Activated T-cell treated with anti-CD3 and anti-CD28 coated beads, Interleukin-2, amount 50 U/mL, for 72 hours (primary cell): Measurements from ENCODE around the gene TRPV2. TPM values are rescaled to one million over a fixed set of nuclear protein-coding genes. Genes with fewer than 3 reads are reported as not detected.

Experiments
- ATAC-seq, 2 donors: fragments of 150-1000 bp; cut with Tn5 transposase; replicated peaks in 1 of 2; 2 replicates each; pipeline ENCODE4 v1.10.0; 2021; ENCODE audit warnings: moderate library complexity in 2 of 2, mild to moderate bottlenecking in 1 of 2
- DNase-seq, 2 donors: peaks; one replicate each; pipeline ENCODE4 v3.0.0; 2021 to 2022; ENCODE audit warnings: mixed read lengths in 1 of 2
- H3K27ac Mint-ChIP-seq: one replicate; pipeline ENCODE4 v1.8.0; 2022; ENCODE audit warnings: mild to moderate bottlenecking, moderate library complexity, mixed read lengths
- H3K27me3 Mint-ChIP-seq: one replicate; pipeline ENCODE4 v1.8.0; 2022; ENCODE audit warnings: low read depth, mixed read lengths
- H3K36me3 Mint-ChIP-seq, 2 donors: one replicate each; pipeline ENCODE4 v1.8.0; 2022; ENCODE audit warnings: mixed read lengths in 2 of 2, mild to moderate bottlenecking in 1 of 2; ENCODE audit not compliant: insufficient read depth in 2 of 2
- H3K4me1 Mint-ChIP-seq: one replicate; pipeline ENCODE4 v1.8.0; 2022; ENCODE audit warnings: low read depth, mixed read lengths
- H3K4me3 Mint-ChIP-seq, 2 donors: one replicate each; pipeline ENCODE4 v1.8.0; 2022; ENCODE audit warnings: mild to moderate bottlenecking in 2 of 2, mixed read lengths in 2 of 2, moderate library complexity in 2 of 2
- H3K9me3 Mint-ChIP-seq, 2 donors: one replicate each; pipeline ENCODE4 v1.8.0; 2022; ENCODE audit warnings: mixed read lengths in 2 of 2
- total RNA-seq, 2 donors: library from RNA; stranded (reverse); gene quantifications; one replicate each; pipeline ENCODE4 v1.2.3, GENCODE V29; 2022

The TRPV2 gene
- total RNA-seq, 2 donors from 2014 or later, result 46.0 to 47.3 TPM

DNA sequence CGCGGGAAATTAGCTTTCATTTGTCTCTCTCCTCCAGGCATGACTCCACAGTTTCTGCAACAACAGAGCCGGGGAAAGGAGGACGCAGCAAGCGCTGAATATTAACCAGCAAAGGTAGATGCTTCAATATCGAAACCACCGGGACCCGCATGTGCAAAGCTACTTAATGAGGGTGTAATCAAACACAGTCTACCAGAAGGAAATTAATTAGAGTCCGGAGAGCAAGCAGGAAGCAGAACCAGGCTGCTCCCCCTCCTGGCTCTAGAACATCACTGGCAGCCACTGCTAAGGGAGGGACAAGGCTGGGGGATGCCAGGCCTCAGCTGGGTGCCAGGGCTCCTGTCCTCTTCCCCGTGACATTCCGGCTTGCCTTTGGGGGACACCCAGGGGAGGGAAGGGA lies 54.9 kb downstream of the TRPV2 start:
- Mint-ChIP-seq H3K4me1 (no peaks in the 10 kb centered on the region), H3K27me3 (no peaks in the 10 kb centered on the region), H3K27ac (no peak overlapping the region), H3K9me3 (no peaks in the 10 kb centered on the region), H3K4me3 (no peak overlapping the region), H3K36me3 (no peaks in the 10 kb centered on the region)
- no peak for DNase-seq
- ATAC-seq, result no peak

DNA sequence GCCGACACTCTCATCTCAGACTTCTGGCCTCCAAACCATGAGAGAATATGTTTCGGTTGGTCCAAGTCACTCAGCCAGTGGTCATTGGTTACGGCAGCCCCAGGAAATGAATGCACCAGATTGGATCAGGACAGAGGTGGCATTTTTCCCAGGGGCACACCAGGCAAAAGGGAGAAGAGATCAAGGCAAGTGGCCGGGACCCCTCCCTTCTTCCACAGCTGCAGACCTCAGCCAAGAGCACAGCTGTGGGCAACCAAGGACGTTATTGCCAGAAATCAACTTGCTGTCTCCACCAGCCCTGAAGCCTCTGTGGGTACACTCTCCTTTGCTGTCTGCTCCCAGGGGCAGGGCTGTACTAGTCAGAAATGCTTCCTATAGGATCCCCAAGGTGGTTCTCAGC lies 55.9 kb downstream of the TRPV2 start:
- Mint-ChIP-seq H3K27me3 (no peaks in the 10 kb centered on the region), H3K4me3 (no peak overlapping the region), H3K4me1 (no peaks in the 10 kb centered on the region), H3K9me3 (no peaks in the 10 kb centered on the region), H3K27ac (no peak overlapping the region), H3K36me3 (no peaks in the 10 kb centered on the region)
- no peak for DNase-seq
- no peak for ATAC-seq

DNA sequence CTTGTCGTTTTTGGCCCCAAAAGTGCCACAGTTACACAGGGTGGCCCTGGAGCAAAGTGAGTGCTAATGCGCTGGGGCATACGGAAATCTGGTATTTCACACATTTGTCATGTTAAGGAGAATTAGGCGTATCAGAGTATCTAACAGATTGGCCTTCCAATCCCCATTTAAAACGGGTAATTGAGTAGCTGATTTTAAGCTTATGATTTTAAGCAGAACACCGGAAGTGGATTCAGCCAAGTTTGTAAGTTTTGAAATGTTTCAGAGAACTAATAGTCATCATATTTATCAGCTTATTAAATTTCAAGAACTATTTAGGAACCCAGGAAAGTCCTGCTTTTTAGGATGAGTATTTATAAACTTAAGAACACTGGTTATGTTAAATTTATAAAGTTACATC lies 57.2 kb downstream of the TRPV2 start:
- ATAC-seq (no peak), DNase-seq (no peak)
- no peaks in the 10 kb centered on the region for H3K9me3 Mint-ChIP-seq
- H3K27ac Mint-ChIP-seq, result no peak overlapping the region
- H3K4me3 Mint-ChIP-seq, result no peak overlapping the region
- no peaks in the 10 kb centered on the region for H3K4me1 Mint-ChIP-seq
- no peaks in the 10 kb centered on the region for H3K27me3 Mint-ChIP-seq
- H3K36me3 Mint-ChIP-seq, result no peaks in the 10 kb centered on the region

DNA sequence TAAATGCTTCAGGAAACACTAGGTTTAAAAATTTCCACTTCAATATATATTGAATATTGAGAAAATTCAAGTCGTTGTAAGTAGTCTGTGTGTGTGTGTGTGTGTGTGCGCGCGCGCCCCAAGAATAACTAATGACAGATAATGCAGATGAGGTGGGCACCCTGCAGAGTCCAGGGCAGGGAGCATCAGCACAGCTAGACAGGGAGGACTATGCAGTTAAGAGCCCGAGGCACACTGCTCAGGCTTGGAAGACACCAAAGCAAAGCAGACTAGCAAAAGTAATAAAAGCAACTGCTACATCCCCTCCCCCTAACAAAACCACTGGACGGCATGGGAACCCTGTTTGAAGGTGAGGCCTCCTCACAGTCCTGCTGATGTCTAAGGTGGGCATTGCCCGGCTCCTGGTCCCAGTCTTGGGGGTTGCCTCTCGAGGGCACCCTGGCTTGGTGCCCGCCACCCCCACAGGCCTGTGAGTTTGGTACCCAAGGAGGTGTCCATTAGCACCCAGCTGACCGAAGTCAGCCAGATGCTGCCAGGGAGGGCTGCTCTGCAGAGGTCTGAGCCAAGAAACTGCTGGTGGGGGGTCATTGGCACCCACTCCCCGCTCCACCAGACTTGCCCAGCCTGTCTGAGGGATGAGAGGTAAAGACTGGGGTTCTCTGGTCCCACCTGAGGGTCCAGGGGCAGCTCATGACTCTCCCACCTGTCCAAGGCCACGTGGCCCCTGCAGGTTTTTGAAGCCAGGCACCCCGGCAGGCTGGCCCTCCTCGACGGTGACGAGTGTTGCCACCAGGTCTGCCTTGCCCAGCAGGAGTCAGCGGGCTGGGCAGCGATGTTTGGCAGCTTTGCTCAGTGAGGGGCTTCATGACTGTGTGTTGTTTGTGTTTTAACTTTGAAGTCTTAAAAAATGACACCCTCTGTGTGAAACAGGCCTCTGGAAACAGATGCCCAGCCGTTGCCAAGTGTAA lies 58.0 kb downstream of the TRPV2 start:
- H3K4me1 Mint-ChIP-seq, result no peaks in the 10 kb centered on the region
- DNase-seq (no peak), ATAC-seq (no peak)
- H3K36me3 Mint-ChIP-seq, result no peaks in the 10 kb centered on the region
- H3K27ac Mint-ChIP-seq, result no peak overlapping the region
- no peaks in the 10 kb centered on the region for H3K27me3 Mint-ChIP-seq
- no peak overlapping the region for H3K4me3 Mint-ChIP-seq
- H3K9me3 Mint-ChIP-seq, result no peaks in the 10 kb centered on the region

DNA sequence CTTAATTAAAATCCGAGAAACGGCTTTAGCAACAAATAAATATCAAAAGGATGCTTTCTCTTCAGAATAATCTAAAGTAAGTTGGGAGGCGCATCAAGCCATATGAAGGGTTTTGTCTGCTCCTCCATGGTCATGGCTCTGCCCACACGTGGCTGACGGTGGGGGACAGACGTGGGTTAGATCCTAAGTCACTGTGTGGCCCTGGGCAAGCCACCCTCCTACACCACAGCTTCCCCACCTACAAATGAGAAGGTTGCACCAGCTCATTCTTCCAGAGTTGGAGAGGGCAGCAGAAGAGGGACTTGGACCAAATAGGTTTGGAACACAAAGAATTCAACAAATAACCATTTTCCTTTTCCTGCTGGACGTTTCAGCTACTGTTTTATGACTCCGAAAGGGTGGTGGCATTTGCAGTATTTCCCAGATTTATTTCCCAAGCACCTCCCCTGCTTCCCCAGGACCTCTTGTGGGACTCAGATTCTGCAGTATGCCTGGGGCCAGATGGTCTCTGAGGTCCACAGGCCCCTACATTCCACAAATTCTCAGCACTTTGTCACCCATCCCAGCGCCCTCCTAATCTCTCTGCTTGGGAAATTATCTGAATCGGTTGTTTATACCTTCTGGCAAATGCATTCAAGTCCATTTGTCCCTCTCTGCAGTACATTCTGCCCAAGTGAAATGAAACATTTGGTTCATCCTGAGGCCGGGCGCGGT lies 58.8 kb downstream of the TRPV2 start:
- Mint-ChIP-seq H3K36me3 (no peaks in the 10 kb centered on the region), H3K27ac (no peak overlapping the region), H3K4me1 (no peaks in the 10 kb centered on the region), H3K4me3 (no peak overlapping the region), H3K27me3 (no peaks in the 10 kb centered on the region), H3K9me3 (no peaks in the 10 kb centered on the region)
- DNase-seq, result no peak
- no peak for ATAC-seq

DNA sequence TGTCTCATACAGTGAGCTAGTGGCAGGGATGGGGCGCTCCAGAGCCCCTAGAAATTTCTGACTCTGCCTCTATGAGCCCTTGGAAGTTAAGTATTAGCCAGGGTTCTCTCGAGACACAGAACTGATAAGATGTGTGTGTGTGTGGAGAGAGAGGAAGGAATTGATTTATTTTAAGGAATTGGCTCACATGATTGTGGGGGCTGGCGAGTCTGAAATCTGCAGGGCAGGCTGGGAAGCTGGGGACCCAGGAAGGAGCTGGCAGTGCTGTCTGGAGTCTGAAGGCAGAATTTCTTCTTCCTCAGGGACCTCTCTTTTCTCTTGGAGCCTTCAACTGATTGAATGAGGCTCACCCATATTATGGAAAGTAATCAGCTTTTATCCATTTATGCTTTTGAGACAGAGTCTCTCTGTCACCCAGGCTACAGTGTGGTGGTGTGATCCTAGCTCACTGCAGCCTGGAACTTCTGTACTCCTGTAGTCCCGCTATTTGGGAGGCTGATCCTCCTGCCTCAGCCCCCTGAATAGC lies 59.9 kb downstream of the TRPV2 start:
- H3K36me3 Mint-ChIP-seq, result no peaks in the 10 kb centered on the region
- no peak overlapping the region for H3K4me3 Mint-ChIP-seq
- no peaks in the 10 kb centered on the region for H3K9me3 Mint-ChIP-seq
- DNase-seq (no peak), ATAC-seq (no peak)
- H3K27me3 Mint-ChIP-seq, result no peaks in the 10 kb centered on the region
- no peaks in the 10 kb centered on the region for H3K4me1 Mint-ChIP-seq
- H3K27ac Mint-ChIP-seq, result no peak overlapping the region

DNA sequence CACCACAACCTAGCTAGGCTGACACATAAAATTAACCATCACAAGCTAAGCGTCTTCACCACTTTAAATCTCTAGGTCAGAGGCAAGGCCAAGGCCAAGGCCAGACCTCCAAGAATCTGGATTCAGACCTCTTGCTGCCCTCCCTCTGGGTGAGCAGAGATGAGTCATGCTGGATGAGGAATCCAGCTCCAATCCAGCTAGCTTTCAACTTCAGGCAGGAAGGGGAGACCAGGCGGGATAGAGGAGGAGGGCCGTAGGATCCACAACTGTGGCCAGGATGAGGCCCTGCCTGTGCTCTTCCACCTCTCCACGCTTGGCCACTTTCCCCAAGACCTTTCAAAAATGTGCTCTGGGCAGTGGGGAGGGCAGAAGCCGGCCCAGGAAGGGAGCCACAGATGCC lies 61.9 kb downstream of the TRPV2 start:
- H3K27me3 Mint-ChIP-seq, result no peaks in the 10 kb centered on the region
- no peaks in the 10 kb centered on the region for H3K36me3 Mint-ChIP-seq
- H3K9me3 Mint-ChIP-seq, result no peaks in the 10 kb centered on the region
- DNase-seq, result no peak
- no peaks in the 10 kb centered on the region for H3K4me1 Mint-ChIP-seq
- ATAC-seq, result no peak
- no peak overlapping the region for H3K4me3 Mint-ChIP-seq
- H3K27ac Mint-ChIP-seq, result no peak overlapping the region

DNA sequence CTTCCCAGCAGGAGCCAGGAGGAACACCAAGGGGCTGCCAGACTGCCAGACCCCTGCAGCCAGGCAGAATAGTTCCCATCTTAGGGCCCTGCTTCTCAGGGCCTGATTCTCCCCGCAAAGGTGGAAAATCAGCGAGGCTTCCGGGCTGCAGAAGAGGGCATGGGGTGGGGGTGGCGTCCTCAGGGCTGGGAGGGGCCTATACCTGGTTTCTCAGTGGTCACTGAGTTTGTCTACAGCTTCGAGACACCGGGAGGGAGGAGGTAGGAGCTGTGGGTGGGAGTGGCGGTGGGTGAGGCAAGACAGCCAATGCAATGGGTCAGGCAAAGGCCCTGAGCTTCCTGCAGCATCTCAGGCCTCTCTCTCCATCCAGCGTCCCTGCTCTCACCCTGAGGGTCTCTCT lies 62.3 kb downstream of the TRPV2 start:
- DNase-seq (no peak), ATAC-seq (no peak)
- H3K27ac Mint-ChIP-seq, result no peak overlapping the region
- H3K4me3 Mint-ChIP-seq, result no peak overlapping the region
- no peaks in the 10 kb centered on the region for H3K36me3 Mint-ChIP-seq
- no peaks in the 10 kb centered on the region for H3K27me3 Mint-ChIP-seq
- H3K4me1 Mint-ChIP-seq, result no peaks in the 10 kb centered on the region
- no peaks in the 10 kb centered on the region for H3K9me3 Mint-ChIP-seq

DNA sequence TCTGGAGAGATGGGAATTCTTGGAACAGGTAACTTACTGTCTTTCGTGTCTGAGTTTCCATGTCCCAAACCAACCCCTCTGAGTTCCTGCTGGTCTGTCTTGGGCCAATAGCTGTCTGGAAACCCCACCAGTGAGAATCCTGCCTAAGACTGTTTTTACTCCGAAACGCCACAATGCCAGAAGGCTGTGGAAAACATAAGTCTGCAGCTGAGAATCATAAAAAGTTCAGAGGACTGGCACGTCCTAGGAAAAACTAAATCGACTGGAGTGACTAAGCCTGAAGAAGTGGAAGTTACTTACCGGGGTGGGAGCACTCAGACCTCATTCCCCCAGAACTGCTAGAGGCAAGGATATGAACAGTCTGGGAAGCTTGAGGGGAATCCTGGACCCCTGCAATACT lies 63.3 kb downstream of the TRPV2 start:
- Mint-ChIP-seq H3K36me3 (no peaks in the 10 kb centered on the region), H3K27ac (no peak overlapping the region), H3K4me1 (no peaks in the 10 kb centered on the region), H3K9me3 (no peaks in the 10 kb centered on the region), H3K27me3 (no peaks in the 10 kb centered on the region), H3K4me3 (no peak overlapping the region)
- ATAC-seq (no peak), DNase-seq (no peak)

DNA sequence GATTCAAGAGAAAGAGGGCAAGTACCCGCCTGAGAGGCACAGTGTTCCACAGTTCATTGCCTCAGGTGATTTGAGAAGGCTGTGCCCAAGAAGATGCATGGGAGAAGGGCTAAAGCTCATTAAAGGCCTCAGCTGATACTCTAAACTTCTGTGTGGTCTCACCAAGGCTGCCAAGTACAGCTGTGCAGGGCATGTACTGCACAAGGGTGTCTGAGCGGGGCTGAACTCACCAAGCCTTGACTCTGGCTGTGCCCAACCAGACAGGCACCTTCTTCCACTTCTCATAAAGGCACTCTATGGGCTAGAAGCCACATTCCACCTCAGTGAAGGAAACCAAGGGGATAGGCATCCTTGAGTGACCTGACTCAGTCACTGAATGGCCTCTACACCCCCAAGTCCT lies 63.9 kb downstream of the TRPV2 start:
- Mint-ChIP-seq H3K9me3 (no peaks in the 10 kb centered on the region), H3K4me3 (no peak overlapping the region), H3K36me3 (no peaks in the 10 kb centered on the region), H3K27ac (no peak overlapping the region), H3K27me3 (no peaks in the 10 kb centered on the region), H3K4me1 (no peaks in the 10 kb centered on the region)
- ATAC-seq, result no peak
- DNase-seq, result no peak

DNA sequence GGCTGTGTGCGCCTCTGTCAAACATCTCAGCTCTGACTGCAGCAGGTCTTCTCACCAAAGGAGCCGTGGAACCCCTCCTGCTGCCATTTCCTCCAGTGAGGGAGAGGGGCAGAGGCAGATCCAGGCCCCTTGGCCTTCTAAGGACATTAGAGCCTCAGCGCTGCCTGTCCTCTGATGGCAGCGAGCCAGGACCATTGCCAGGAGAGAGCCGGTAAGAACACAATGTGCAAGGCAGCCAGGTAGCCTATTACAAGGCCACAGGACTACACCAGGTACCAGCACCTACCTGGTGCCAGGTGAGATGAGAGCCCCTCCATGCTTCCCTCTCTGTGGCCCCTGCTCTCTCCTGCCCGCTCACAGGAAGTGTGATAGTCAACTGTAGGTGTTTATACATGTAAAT lies 65.6 kb downstream of the TRPV2 start:
- no peaks in the 10 kb centered on the region for H3K27me3 Mint-ChIP-seq
- no peaks in the 10 kb centered on the region for H3K36me3 Mint-ChIP-seq
- H3K9me3 Mint-ChIP-seq, result no peaks in the 10 kb centered on the region
- H3K4me1 Mint-ChIP-seq, result no peaks in the 10 kb centered on the region
- ATAC-seq (no peak), DNase-seq (no peak)
- no peak overlapping the region for H3K4me3 Mint-ChIP-seq
- H3K27ac Mint-ChIP-seq, result no peak overlapping the region

DNA sequence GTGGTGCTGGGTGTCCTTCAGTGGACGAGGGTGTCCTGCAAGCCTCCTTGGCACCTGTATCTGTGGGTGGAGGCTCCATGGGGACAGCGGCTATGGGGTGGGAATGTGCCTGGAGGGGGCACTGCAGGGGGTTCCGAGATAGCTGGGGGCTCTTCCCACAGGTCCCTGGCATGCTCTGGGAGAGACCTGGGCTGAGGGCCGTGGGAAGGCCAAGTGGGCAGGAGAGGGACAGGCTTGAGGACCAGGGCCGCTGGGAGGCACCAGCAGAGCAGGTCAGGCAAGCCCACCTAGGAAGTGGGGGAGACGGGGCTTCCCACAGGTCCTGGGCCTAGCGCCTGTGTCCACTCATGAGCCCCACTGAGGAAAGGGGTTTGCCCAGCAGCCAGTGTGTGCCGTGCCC lies 66.9 kb downstream of the TRPV2 start:
- no peaks in the 10 kb centered on the region for H3K27me3 Mint-ChIP-seq
- DNase-seq (no peak), ATAC-seq (no peak)
- no peak overlapping the region for H3K4me3 Mint-ChIP-seq
- H3K36me3 Mint-ChIP-seq, result no peaks in the 10 kb centered on the region
- H3K27ac Mint-ChIP-seq, result no peak overlapping the region
- no peaks in the 10 kb centered on the region for H3K9me3 Mint-ChIP-seq
- no peaks in the 10 kb centered on the region for H3K4me1 Mint-ChIP-seq

DNA sequence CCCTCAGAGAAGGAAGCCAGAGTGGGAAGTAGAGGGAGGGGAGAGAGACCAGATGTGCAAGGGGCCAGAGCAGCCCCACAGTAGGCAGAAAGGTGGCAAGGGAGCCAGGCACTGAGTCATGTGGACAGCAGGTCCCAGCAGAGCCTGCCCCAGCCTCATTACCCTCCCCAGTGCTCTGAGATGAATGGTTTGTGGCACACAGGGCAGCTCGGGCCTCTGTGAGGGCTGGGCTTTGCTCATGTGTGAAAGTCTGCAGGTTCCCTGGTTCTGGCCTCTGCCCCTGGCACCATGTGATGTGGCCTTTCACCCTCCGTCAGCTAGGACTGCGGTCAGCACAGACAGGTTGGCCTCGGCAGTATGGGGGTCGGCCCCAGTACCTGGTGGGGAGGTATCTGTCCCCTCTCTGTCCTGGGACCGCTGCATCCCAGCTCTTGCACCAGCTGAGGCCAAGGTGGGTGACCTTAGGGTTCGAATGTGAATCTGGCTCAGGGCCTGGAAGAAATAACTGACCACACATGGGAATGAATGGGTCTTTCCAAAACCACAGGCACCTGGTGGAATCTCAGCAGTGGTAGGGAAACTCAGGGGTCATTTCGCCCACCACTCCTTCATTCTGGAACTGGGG lies 67.8 kb downstream of the TRPV2 start:
- no peak for DNase-seq
- no peak overlapping the region for H3K27ac Mint-ChIP-seq

More for the DNA sequence above, 67.8 kb downstream of the TRPV2 start:
- Mint-ChIP-seq H3K4me3 (no peak overlapping the region), H3K36me3 (no peaks in the 10 kb centered on the region), H3K9me3 (no peaks in the 10 kb centered on the region), H3K27me3 (no peaks in the 10 kb centered on the region), H3K4me1 (no peaks in the 10 kb centered on the region)
- no peak for ATAC-seq
